Skeletal muscle satellite cell (primary cell): ENCODE measurements around the gene CCNL2.
A peak's percentile ranks its signal among the peaks of the same experiment; 100 is the strongest.
"Not testable (repeated sequence)": the region's sequence is repeated elsewhere in the genome, so short reads cannot be mapped to it uniquely, and the experiment has no call there.

ENCODE experiments used
- H3K27me3 ChIP-seq: 2 replicates; pipeline ENCODE4 v1.7.0; 2013; ENCODE audit warnings: low read length; ENCODE audit not compliant: control insufficient read depth, insufficient read depth
- H3K36me3 ChIP-seq: 2 replicates; pipeline ENCODE4 v1.7.0; 2013; ENCODE audit warnings: mild to moderate bottlenecking, control low read depth, low read length; ENCODE audit not compliant: insufficient read depth
- H3K4me1 ChIP-seq: 2 replicates; pipeline ENCODE4 v1.7.0; 2013; ENCODE audit warnings: low read length; ENCODE audit not compliant: control insufficient read depth, insufficient read depth
- H3K4me2 ChIP-seq: 2 replicates; pipeline ENCODE4 v1.7.0; 2013; ENCODE audit warnings: mild to moderate bottlenecking, low read length
- H3K4me3 ChIP-seq: 2 replicates; pipeline ENCODE4 v1.7.0; 2013; ENCODE audit warnings: low read length
- H3K9ac ChIP-seq: 2 replicates; pipeline ENCODE4 v1.7.0; 2013; ENCODE audit warnings: mild to moderate bottlenecking, low read depth, low read length, moderate library complexity
- H3K9me3 ChIP-seq: replicated peaks from 2 replicates; pipeline ENCODE4 v1.7.0; 2013; ENCODE audit warnings: mild to moderate bottlenecking, control low read depth, low read length

The CCNL2 gene

DNA sequence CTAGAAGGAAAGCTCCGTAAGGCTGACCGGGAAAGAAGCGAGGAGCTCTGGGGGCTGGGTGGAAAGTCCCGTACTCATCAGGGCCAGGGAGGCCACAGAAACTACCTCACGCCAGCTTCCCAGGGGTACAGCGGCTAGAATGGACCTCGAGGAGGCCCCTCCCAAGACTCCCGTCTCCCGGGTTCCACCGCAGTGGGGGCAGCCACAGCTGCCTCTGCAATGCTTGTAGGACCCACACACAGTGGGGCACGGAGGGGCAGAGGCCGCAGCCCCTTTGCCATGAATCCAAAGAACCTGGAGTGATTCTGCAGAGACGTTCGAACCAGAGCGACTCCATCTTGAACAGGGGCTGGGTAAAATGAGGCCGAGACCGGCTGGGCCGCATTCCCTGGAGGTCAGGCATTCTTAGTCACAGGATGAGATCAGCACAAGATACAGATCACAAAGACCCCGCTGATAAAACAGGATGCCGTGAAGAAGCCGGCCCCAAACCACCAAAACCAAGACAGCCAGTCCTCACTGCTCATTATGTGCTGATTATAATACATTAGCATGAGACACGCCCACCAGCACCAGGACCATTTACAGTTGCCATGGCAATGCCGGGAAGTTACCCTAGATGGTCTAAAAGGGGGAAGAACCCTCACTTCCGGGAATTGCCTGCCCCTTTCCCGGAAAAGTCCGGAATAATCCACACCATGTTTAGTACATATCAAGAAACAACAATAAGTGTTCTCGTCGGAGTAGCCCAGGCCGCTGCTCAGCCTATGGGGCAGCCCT, 23.5 kb upstream of the CCNL2 start:
- Histone ChIP-seq H3K4me1 (no peaks in the 10 kb centered on the region), H3K9ac (no peak overlapping the region), H3K4me2 (no peak overlapping the region), H3K9me3 (no peaks in the 10 kb centered on the region), H3K36me3 (no peaks in the 10 kb centered on the region), H3K4me3 (no peak overlapping the region), H3K27me3 (no peaks in the 10 kb centered on the region)

DNA sequence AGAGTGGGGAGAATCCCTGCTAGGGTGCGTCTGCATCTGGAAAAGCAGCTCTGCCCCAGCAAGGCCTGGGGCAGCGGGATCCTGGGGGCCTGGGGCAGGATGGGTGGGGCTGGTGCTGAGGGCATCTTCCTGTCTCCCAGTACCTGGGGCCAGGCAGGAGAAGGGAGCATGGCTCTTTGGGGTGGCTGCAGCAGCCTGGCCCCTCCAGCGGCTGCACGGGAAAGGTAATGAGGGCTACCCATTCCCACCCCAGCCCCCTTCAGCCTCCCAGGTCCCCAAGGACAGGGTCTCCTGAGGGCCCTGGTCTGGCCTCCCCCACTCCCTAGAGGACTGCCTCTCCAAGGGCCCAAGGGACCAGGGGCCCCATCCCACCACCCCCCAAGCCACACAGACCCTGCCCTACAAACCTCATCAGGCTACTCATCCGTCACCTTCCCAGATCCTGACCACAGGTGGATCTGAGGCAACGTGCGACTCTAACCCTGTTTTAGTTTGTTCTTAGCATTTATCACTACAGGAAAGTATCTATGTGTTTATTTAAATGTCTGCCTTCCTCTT, 22.9 kb upstream of the CCNL2 start:
- H3K4me1 ChIP-seq = no peaks in the 10 kb centered on the region
- no peaks in the 10 kb centered on the region for H3K9me3 ChIP-seq
- H3K9ac ChIP-seq = no peak overlapping the region
- H3K27me3 ChIP-seq = no peaks in the 10 kb centered on the region
- no peak overlapping the region for H3K4me2 ChIP-seq
- no peaks in the 10 kb centered on the region for H3K36me3 ChIP-seq
- no peak overlapping the region for H3K4me3 ChIP-seq

DNA sequence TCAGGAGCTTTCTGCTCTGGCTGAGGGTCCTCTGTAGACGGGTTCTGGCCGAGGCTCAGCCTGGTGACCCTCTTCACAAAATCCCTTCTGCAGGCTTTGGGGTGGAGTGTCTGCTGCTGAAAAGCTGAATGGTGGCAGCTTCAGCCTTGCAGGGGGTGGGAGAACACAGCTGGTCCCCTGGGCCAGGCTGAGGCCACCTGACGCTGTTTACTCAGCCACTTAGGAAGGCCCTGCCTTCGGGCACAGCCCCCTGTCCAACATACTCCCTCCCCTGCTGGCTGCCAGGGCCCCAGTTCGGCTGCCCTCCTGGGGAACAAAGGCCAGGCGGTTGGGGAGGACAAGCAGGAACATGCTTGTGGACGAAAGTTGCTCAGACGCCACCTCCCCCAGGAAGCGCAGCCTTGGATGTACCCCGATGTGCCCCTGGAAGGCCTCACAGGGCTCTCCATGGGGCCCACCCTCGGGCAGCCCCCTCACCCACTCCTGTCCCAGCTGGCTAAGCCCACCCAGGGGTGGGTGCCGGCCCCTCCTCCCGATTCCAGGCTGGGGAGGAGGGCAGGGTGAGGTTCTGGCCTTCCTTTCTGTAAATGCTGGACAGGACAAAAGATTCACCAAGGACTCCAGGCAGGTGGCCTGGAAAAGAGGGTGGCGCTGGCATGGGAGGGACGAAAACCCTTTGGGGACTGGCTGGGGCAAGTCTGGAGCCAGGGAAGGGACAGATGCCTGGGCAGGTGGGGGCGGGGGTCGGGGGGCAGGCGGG, 22.2 kb upstream of the CCNL2 start, which contains the start of gene ANKRD65:
ANKRD65 (minus strand) TSS at position 130 of the 760 bp plus-strand sequence. CDS start 271 bp downstream, outside the sequence.
- Histone ChIP-seq H3K4me3 (peak within 1 kb of the TSS; percentile 62), H3K36me3 (no peaks in the 10 kb centered on the region), H3K4me1 (no peaks in the 10 kb centered on the region), H3K27me3 (no peaks in the 10 kb centered on the region), H3K4me2 (peak within 1 kb of the TSS; percentile 77), H3K9ac (peak within 1 kb of the TSS; percentile 30), H3K9me3 (no peaks in the 10 kb centered on the region)

- Histone ChIP-seq H3K9ac (no peak overlapping the region), H3K36me3 (no peaks in the 10 kb centered on the region), H3K9me3 (no peaks in the 10 kb centered on the region), H3K4me3 (no peak overlapping the region), H3K4me1 (no peaks in the 10 kb centered on the region), H3K4me2 (no peak overlapping the region), H3K27me3 (no peaks in the 10 kb centered on the region)
Measured at GRCh38 chr1:1420654-1421141, 21.6 kb upstream of the CCNL2 start.

DNA sequence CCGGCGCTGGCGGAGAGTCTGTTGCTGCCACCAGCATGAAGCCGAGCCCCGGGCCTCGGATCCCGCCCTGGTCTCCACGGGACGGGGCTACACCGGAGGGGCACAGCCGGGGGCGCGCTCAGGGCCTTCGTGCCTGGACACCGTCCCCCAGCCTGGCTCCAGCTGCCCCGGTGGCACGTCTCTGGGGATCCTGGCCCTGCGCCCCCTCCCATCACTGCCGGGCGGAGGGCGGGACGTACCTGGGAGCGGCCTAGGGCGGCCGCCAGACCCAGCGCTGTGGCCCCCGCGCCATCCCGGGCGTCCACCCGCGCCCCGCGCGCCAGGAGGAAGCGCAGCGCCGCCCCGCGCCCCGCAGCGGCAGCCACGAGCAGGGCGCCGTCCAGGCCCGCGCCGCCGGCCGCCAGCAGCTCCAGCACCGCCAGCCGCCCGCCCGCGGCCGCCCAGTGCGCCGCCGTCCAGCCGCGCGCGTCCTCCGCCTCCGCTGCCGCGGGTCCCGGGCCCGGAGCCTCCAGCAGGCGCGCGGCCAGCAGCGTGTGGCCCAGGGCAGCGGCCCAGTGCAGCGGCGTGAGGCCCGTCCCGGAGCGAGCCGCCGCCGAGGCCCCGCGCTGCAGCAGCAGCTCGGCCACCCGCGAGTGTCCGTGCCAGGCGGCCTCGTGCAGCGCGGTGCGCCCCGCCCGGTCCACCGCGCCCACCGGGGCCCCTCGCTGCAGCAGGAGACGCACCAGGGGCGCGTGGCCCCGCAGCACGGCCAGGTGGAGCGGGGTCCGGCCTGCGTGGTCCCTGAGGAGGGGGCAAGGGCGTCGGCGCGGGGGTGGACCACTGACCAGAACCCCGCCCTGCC, 20.9 kb upstream of the CCNL2 start:
- Histone ChIP-seq H3K4me3 (peak overlapping the region; percentile 62), H3K4me1 (no peaks in the 10 kb centered on the region), H3K9ac (peak overlapping the region; percentile 47), H3K36me3 (no peaks in the 10 kb centered on the region), H3K27me3 (no peaks in the 10 kb centered on the region), H3K4me2 (peak overlapping the region; percentile 77), H3K9me3 (no peaks in the 10 kb centered on the region)

GRCh38 chr1:1419363-1419812, 20.3 kb upstream of the CCNL2 start:
- no peak overlapping the region for H3K4me3 ChIP-seq
- peak overlapping the region; percentile 47 for H3K9ac ChIP-seq
- H3K4me1 ChIP-seq = no peaks in the 10 kb centered on the region
- no peaks in the 10 kb centered on the region for H3K9me3 ChIP-seq
- H3K36me3 ChIP-seq = no peaks in the 10 kb centered on the region
- no peaks in the 10 kb centered on the region for H3K27me3 ChIP-seq
- H3K4me2 ChIP-seq = peak overlapping the region; percentile 77

DNA sequence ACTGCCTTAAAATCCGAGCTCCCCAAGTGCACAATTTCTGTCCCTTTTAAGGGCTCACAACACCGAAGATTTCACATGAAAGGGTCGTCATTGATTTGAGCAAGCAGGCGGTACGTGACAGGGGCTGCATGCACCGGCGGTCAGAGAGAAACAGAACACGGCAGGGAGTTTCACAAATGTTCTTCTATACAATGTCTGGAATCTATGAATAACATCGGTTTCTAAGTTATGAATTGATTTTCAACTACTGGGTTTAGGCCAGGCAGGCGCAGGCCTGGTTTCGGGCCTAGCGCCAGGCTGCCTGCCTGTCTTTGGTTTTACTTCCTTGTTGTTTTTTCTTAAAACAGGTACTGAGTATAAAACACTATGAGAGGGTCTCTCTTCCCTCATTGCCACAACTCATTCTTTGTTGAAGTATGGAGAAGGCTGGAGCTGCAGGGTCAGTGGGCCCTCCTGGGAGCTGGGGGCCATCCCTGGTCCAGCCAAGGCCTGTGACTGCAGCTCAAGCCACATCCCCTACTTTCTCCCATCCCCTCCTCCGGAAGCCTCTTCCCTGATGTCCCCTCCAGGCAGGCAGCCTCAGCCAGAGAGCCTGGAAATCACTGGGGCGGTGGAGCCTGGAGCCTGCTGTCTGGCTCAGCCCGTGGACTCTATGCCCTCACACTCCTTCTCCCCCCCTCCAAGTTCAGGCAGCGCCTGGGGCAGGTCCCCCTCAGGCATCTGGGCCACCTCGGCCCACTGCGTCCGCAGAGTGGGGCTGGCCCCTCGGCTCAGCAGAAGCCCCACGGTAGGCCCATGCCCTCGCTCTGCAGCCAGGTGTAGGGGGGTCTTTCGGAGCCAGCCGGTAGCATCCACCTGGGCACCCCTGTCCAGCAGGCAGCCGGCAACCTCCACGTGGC, 19.6 kb upstream of the CCNL2 start:
- H3K4me1 ChIP-seq = no peaks in the 10 kb centered on the region
- no peaks in the 10 kb centered on the region for H3K9me3 ChIP-seq
- no peaks in the 10 kb centered on the region for H3K36me3 ChIP-seq
- H3K4me2 ChIP-seq = no peak overlapping the region
- no peaks in the 10 kb centered on the region for H3K27me3 ChIP-seq
- no peak overlapping the region for H3K4me3 ChIP-seq
- no peak overlapping the region for H3K9ac ChIP-seq

DNA sequence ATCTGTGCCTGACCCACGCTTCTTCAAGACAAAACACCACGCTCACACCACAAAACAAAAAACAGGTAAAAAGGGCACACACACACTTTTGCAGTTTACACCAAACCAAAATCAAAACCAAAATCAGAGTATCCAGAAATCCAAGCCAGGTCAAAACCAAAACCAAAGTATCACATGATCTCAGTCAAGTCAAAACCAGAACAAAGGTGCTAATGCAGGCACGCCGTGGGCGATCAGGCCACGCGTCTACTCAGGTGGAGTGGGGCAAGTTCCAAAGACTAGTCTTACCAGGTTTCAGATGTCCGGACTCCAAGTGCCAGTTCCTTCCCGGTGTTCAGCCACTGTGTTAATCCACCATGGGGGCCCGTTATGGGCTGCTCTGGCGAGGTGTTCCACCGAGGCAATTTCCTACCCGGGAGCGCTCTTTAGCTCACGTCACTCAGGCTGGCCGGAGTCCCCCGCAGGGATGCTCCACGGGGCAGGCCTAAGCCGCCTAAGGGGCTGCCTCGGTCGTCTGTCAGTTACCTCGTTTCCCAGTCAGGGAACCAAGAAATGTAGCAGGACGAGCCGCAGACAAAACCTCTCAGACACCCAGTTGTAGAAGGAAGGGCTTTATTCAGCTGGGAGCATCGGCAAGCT, 18.8 kb upstream of the CCNL2 start:
- not testable (repeated sequence) for H3K9me3 ChIP-seq, H3K9ac ChIP-seq, H3K36me3 ChIP-seq, H3K4me3 ChIP-seq, H3K27me3 ChIP-seq, H3K4me1 ChIP-seq, H3K4me2 ChIP-seq

GRCh38 chr1:1417396-1417795, 18.3 kb upstream of the CCNL2 start:
- not testable (repeated sequence) for H3K4me2 ChIP-seq, H3K9ac ChIP-seq, H3K27me3 ChIP-seq, H3K4me3 ChIP-seq, H3K36me3 ChIP-seq, H3K9me3 ChIP-seq, H3K4me1 ChIP-seq

DNA sequence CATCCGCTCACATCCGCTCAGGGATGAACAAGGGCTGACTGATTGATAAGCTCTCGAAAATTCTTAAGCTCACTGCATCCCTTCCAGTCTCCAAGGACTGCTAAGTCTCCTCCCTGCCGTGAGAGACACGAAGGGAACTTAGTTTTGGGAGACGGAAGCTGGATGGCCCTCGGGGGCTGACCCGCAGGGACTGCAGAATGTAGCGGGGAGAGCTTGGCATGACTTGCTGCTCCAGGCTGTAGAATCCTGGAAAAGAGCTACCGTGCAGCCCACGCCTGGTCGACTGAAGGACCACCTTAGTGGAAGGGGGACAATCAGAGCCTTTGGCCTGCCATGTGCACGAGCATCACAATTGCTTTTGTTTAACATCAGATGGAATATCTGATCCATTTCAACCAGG, 16.6 kb upstream of the CCNL2 start:
- Histone ChIP-seq H3K36me3 (no peaks in the 10 kb centered on the region), H3K9me3 (no peaks in the 10 kb centered on the region), H3K4me1 (no peaks in the 10 kb centered on the region), H3K4me2 (no peak overlapping the region), H3K4me3 (no peak overlapping the region), H3K27me3 (no peaks in the 10 kb centered on the region), H3K9ac (no peak overlapping the region)
